KOPT-K1 (cell line): ENCODE measurements around the gene OR52B6.
"Not testable (repeated sequence)": the region's sequence is repeated elsewhere in the genome, so short reads cannot be mapped to it uniquely, and the experiment has no call there.

ENCODE experiments used
- H3K27ac ChIP-seq: fragments of 200-600 bp; sonication (generic); 2 replicates; pipeline ENCODE4 v1.5.1; 2016; ENCODE audit warnings: antibody characterized with exemption, mild to moderate bottlenecking, low read depth, low read length; ENCODE audit not compliant: poor library complexity, severe bottlenecking
- H3K36me3 ChIP-seq: fragments of 200-600 bp; sonication (generic); 2 replicates; pipeline ENCODE4 v1.5.1; 2017; ENCODE audit warnings: antibody characterized with exemption, mild to moderate bottlenecking, low read length, moderate library complexity; ENCODE audit not compliant: insufficient read depth
- H3K9me3 ChIP-seq: fragments of 200-600 bp; sonication (generic); 2 replicates; pipeline ENCODE4 v1.5.1; 2017; ENCODE audit warnings: antibody characterized with exemption, low read length, mild to moderate bottlenecking; ENCODE audit not compliant: insufficient read depth, poor library complexity, severe bottlenecking

OR52B6 gene

DNA sequence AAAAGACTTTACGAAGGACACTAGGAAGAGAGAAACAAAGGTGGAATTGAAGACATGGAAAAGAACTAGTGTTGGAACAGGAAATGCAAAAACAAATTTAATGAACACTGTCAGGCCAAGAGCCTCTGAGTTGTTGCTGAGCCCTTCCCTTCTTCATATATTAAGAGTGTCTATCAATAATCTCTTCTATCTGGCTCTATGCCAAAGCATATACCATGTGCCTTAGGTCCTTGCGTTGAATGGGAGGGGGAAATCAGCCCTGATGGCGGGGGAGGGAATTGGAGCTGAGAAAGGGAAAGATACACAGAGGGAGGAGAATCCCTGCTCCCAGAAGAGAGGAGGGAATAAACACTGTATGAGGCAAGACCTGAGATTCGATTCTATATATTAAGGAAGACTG, 5.5 kb upstream of the OR52B6 start:
- Histone ChIP-seq H3K9me3 (no peaks in the 10 kb centered on the region), H3K27ac (no peak overlapping the region), H3K36me3 (no peaks in the 10 kb centered on the region)

DNA sequence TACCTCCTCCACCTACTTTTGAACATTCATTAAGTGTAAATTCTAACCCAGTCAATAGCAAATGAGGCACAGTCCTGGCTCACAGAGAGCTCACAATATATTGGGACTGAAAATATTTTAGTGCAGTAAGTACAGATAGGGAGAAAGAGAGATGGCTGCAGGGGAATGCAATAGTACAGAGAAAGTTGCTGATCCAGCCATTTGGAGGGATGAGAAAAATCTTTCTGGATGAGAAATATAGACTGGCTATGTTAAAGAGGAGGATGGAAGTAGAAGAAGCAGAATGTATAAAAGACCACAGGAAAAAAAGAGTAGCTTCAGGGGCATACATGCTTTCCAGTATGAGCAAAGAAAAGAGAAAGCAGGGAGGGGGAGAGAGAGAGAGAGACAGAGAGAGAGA, 3.6 kb upstream of the OR52B6 start:
- no peaks in the 10 kb centered on the region for H3K36me3 ChIP-seq
- no peaks in the 10 kb centered on the region for H3K9me3 ChIP-seq
- H3K27ac ChIP-seq, result no peak overlapping the region

GRCh38 chr11:5581014-5581413, 337 bp downstream of the OR52B6 start:
- no peaks in the 10 kb centered on the region for H3K9me3 ChIP-seq
- no peaks in the 10 kb centered on the region for H3K36me3 ChIP-seq
- no peak overlapping the region for H3K27ac ChIP-seq

DNA sequence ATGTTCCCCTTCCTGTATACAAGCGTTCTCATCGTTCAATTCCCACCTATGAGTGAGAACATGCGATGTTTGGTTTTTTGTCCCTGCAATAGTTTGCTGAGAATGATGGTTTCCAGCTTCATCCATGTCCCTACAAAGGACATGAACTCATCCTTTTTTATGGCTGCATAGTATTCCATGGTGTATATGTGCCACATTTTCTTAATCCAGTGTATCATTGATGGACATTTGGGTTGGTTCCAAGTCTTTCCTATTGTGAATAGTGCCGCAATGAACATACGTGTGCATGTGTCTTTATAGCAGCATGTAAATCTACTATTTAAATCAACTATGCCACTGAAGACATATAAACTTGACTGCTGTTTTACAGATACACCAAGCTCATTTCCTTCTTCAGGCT, 3.8 kb downstream of the OR52B6 start:
- H3K36me3 ChIP-seq, result not testable (repeated sequence)

DNA sequence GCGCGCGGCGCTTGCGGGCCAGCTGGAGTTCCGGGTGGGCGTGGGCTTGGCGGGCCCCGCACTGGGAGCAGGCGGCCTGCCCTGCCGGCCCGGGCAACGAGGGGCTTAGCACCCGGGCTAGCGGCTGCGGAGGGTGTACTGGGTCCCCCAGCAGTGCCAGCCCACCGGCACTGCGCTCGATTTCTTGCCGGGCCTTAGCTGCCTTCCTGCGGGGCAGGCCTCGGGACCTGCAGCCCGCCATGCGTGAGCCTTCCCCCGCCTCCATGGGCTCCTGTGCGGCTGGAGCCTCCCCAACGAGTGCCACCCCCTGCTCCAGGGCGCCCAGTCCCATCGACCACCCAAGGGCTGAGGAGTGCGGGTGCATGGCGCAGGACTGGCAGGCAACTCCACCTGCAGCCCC, 9.2 kb downstream of the OR52B6 start:
- not testable (repeated sequence) for H3K27ac ChIP-seq, H3K36me3 ChIP-seq, H3K9me3 ChIP-seq

More for the DNA sequence above, 3.8 kb downstream of the OR52B6 start:
- not testable (repeated sequence) for H3K27ac ChIP-seq, H3K9me3 ChIP-seq

- Histone ChIP-seq H3K36me3 (no peaks in the 10 kb centered on the region), H3K27ac (no peak overlapping the region), H3K9me3 (no peaks in the 10 kb centered on the region)
These were observed 10.9 kb downstream of the OR52B6 start for GRCh38 chr11:5591613-5592012.

- Histone ChIP-seq H3K27ac (no peak overlapping the region), H3K36me3 (no peaks in the 10 kb centered on the region), H3K9me3 (no peaks in the 10 kb centered on the region)
These were observed 11.9 kb downstream of the OR52B6 start for GRCh38 chr11:5592615-5593014.

GRCh38 chr11:5593146-5593545, 12.5 kb downstream of the OR52B6 start:
- Histone ChIP-seq H3K36me3 (no peaks in the 10 kb centered on the region), H3K27ac (no peak overlapping the region)

GRCh38 chr11:5596607-5597201, 16.0 kb downstream of the OR52B6 start, which contains the start of gene TRIM6:
TRIM6 (plus strand) TSS chr11:5596637; CDS start chr11:5596898, 261 bp downstream.
- Histone ChIP-seq H3K36me3 (no peaks in the 10 kb centered on the region), H3K27ac (no peak within 1 kb of the TSS)

More at GRCh38 chr11:5593146-5593545, 12.5 kb downstream of the OR52B6 start:
- H3K9me3 ChIP-seq, result no peaks in the 10 kb centered on the region

DNA sequence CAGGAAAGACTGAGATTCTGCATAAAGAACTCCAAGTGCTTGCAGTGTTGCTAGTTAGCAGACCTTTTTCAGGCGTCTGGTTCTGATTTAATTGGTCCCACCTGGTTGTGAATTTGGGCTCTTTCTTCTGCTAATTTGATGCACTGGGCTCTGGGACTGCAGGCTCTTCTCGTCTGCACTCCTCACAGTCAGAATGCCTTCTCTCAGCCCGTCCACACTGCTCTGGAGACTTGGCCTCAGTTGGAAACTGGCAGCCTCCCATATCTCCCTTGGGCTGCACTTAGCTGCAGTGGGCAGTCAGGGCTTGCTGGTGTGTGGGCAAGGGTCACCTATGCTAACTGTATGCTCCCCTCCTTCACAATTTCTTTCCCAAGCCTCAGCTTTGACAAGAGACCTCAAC, 17.3 kb downstream of the OR52B6 start:
- H3K36me3 ChIP-seq, result no peaks in the 10 kb centered on the region
- H3K9me3 ChIP-seq, result no peaks in the 10 kb centered on the region
- H3K27ac ChIP-seq, result no peak overlapping the region

More at GRCh38 chr11:5596607-5597201, 16.0 kb downstream of the OR52B6 start, which contains the start of gene TRIM6:
- no peaks in the 10 kb centered on the region for H3K9me3 ChIP-seq

GRCh38 chr11:5600374-5600851, 19.7 kb downstream of the OR52B6 start:
- Histone ChIP-seq H3K9me3 (no peaks in the 10 kb centered on the region), H3K27ac (no peak overlapping the region)

DNA sequence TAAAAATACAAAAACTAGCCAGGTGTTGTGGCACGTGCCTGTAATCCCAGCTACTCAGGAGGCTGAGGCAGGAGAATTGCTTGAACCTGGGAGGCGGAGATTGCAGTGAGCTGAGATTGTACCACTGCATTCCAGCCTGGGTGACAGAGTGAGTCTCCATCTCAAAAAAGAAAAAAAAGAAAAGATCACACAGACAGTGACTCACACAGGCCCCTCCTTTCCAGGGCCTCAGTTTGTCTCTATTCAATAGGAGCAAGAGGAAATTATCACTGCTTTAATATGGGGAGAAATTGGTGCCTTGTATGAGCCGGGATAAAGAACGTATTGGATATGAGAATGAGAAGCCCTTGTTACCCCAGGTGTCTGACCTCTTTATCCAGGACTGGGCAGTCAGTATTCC, 22.1 kb downstream of the OR52B6 start:
- not testable (repeated sequence) for H3K27ac ChIP-seq, H3K9me3 ChIP-seq, H3K36me3 ChIP-seq

More at GRCh38 chr11:5600374-5600851, 19.7 kb downstream of the OR52B6 start:
- no peaks in the 10 kb centered on the region for H3K36me3 ChIP-seq

GRCh38 chr11:5603326-5603725, 22.6 kb downstream of the OR52B6 start:
- no peaks in the 10 kb centered on the region for H3K36me3 ChIP-seq
- H3K27ac ChIP-seq, result no peak overlapping the region
- no peaks in the 10 kb centered on the region for H3K9me3 ChIP-seq

- Histone ChIP-seq H3K36me3 (no peaks in the 10 kb centered on the region), H3K9me3 (no peaks in the 10 kb centered on the region), H3K27ac (no peak overlapping the region)
These were observed 24.2 kb downstream of the OR52B6 start for GRCh38 chr11:5604896-5605295.

GRCh38 chr11:5605849-5606248, 25.2 kb downstream of the OR52B6 start:
- Histone ChIP-seq H3K27ac (no peak overlapping the region), H3K9me3 (no peaks in the 10 kb centered on the region), H3K36me3 (no peaks in the 10 kb centered on the region)

DNA sequence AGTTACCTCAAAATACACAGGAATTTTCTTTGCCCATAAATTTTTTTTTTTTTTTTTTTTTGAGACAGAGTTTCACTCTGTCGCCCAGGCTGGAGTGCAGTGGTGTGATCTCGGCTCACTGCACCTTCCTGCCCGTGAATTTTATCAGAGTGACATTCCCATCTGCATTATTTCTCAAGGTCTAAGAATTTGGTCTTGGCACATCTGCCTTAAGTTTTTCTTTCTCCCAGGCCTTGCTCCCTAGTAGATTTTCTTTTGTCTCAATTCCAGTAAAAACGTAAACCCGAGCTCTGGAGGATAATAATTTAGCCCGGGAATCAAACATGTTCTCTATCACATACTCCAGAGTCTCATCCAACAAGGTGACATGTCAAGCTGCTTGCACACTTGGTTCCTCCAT, 28.1 kb downstream of the OR52B6 start:
- Histone ChIP-seq H3K27ac (no peak overlapping the region), H3K36me3 (no peaks in the 10 kb centered on the region), H3K9me3 (no peaks in the 10 kb centered on the region)
